Sigmoid colon (tissue), 4 donors: Measurements from ENCODE around the gene SLC6A11.

Experiments
- CTCF ChIP-seq, 4 experiments: fragments of 450-650 bp in 3 of 4; fragments of 200-600 bp in 1 of 4; IDR thresholded peaks; one replicate each; pipeline ENCODE4 v1.5.1; 2016 to 2019; ENCODE audit warnings: antibody characterized with exemption in 4 of 4, mild to moderate bottlenecking in 3 of 4, moderate library complexity in 2 of 4
- EP300 ChIP-seq, 4 donors: sonication (generic); formaldehyde crosslinking; IDR thresholded peaks; one replicate each; pipeline ENCODE4 v1.6.1; 2017; ENCODE audit warnings: antibody characterized with exemption in 4 of 4
- POLR2A ChIP-seq, 2 donors: fragments of 450-650 bp; IDR thresholded peaks; one replicate each; pipeline ENCODE4 v1.6.1; 2016; ENCODE audit warnings: antibody characterized with exemption in 2 of 2, mild to moderate bottlenecking in 2 of 2, moderate library complexity in 2 of 2
- POLR2AphosphoS5 ChIP-seq, 4 donors: sonication (generic); formaldehyde crosslinking; IDR thresholded peaks; one replicate each; pipeline ENCODE4 v1.6.1; 2017; ENCODE audit warnings: antibody characterized with exemption in 4 of 4

- TF ChIP-seq EP300 (IDR thresholded peaks at IDR 0.05) (no peak), CTCF (IDR thresholded peaks at IDR 0.05) (no peak), POLR2AphosphoS5 (IDR thresholded peaks at IDR 0.05) (no peak), POLR2A (IDR thresholded peaks at IDR 0.05) (no peak)
Measured at GRCh38 chr3:10846657-10846975, 30.6 kb downstream of the SLC6A11 start.
